ENCODE results near the gene METRNL.

Gene METRNL

DNA sequence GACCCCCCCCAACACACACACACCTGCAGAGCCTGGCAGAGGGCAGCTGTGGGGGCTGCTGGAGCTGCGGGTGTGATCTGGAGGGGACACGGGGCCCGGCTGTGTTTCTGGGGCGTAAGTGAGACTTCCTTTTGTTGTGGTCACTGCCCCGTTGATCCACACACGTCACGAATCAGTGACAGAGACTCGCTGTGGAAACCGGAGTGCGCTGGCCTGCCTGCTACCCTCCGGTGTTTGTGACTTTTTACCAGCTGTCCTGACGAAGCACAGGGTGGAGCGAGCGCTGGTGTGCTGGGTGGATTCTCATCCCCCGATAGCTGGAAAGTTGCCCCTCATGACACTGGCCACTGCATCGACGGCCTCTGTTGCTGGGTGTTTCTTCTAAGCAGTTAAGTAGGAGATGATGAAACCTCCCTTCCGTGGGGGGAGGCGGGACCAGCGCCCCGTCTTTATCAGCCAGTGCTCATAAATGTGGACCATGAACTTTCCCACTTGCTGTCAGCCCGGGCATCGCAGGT is 2.3 kb downstream of the METRNL start:
- peak; percentile 22 for DNase-seq

- DNase-seq = no peak
These were observed 3.0 kb downstream of the METRNL start for GRCh38 chr17:83082424-83082823.

DNA sequence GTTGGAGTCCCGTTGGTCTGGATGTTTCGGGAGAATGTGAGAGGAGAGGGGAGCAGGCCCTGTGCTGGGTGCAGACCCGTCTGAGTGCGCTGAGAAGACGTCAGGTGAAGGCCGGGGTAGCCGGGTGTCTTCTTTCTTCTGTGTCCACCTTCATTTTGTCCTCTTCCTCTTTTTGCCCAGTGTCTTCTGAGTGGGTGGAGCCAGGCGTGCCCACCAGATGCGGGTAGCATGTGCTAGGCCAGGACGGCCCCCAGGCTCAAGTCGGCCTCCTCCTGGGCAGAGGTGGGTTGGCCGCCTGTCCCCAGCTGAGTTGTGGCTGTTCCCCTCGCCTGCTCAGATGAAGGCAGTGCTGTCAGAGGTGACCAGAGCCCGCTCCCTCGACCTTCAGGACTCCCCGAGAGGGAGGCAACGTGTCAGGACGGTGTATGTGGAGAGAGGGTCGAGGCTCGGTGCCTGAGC is 3.5 kb downstream of the METRNL start:
- no peak for DNase-seq

GRCh38 chr17:83083368-83084201 is 4.2 kb downstream of the METRNL start:
- DNase-seq = peak; percentile 85

DNA sequence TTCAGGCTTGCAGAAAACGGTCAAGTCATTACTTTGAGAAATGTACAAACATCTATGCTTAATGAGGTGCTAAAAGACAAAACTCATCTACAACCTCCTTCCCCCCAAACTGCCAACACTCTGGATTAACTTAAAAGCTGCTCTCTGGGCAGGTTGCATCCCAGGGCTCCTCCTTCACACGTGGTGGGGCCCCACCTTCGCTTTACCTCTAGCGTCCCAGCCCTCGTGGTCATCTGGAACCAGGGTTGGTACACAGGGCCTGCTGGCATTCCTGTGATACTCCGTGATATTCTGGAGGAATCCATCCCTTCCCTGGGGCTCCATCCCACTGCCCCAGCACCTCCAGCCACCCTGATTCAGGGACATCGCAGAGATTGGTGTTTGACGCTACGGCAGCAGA is 4.8 kb downstream of the METRNL start:
- DNase-seq = no peak

DNA sequence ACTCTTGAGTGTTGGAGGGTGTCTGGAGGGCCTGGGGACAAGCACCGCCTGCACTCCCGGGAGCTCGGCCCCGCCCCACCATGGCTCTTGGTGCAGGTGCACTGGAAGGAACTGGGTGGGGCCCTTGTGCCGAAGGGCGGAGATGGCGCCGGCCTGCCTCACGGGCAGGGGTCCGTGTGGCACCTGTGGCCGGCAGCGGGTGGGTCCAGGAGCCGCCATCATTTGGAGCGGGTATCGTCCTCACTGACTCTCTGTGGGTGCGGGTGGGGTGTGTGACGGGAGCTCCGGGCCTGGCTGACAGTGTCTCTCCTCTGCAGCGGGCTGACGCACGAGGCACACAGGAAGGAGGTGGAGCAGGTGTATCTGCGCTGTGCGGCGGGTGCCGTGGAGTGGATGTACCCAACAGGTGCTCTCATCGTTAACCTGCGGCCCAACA is 5.2 kb downstream of the METRNL start:
- DNase-seq = no peak

GRCh38 chr17:83085103-83085502 is 5.7 kb downstream of the METRNL start:
- no peak for DNase-seq

DNA sequence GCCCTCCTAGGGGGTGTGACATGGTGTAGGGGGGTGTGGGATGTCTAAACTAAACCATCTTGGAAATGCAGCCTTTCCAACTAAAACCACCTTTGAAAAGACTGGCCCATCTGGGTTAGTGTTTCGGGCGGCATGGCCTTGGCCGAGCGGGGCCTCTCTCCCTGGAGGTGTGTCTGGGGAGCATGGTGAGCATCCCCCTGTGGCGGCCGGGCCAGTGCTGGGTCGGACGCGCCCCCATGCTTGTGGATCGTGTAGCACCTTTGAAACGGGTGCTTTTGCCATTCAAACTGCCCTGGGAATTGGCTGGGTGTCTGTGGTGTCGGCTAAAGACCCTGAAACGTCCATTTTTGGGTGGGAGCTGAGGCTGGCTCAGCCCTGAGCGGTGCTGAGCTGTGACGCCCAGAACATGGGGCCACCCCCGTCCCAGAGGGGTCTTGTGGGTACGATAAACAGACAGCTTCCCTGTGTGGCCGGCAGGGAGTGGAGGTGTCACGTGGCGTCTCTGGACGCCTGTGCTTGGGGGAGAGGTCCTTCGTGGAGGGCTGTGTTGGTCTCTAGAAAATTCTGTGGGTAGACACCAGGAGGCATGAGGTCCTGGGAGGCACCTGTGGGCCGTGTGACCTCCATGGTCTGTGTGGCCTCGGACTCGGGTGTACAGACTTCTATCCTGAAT is 6.3 kb downstream of the METRNL start:
- no peak for DNase-seq

DNA sequence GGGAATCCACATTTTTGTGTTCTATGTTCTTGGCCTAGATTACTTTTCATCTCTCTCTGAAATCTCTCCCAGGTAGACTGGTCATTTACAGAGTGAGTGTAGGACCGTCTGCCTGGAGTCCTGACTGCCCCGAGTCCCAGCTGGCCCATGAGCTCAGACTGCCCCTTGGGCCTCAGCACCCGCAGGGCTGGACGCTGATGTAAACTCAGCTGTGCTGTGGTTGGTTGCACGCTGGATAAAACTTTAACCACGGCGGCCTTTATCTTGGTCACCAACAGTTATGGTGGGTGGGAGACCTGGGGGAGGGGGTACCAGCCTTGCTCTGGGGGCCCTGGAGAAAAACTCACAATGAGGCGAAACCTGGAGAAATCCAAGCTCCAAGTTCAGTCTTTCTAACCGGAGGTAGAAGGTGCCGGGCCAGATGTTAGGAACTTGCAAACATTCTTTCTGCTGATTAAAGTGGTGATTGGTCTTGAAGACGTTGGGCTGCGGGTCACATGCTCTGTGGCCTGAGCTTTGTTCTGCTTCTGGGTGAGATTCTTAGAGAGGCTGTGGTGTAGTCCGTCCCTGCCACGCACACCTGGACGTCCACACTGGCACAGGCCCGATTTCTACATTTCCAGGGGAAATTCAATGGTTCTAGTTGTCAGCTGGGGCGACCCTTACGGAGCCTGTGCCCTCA is 6.9 kb downstream of the METRNL start:
- DNase-seq = no peak

- DNase-seq = no peak
These were observed 7.7 kb downstream of the METRNL start for GRCh38 chr17:83086907-83087787.

DNA sequence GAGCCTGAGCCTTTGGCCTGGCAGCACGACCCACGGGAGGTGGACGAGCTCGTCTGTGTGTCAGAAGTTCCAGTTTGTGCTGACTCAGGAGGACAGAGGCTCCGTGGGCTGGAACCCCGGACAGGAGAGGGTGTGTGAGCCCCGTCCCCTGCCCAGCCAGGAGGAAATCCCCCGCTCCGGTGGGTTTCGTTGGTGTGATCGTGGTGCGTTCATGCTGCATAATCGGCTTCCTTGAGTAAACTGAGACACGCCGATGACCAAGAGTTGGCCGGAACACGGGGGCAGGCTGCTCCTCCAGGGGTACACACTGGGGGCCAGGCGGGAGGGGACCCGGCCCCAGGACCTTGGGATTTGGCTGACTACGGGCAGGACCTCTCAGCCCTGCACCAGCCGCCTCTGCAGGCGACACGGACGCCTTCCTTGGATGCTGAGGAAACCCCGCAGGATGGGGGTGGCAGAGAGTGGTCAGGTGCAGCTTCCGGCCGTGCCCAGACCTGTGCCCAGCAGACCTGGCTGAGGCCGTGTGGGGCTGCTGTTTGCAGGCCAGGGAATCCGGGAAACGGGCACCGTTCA is 8.5 kb downstream of the METRNL start:
- no peak for DNase-seq

- DNase-seq = no peak
These were observed 9.0 kb downstream of the METRNL start for GRCh38 chr17:83088451-83088850.

- DNase-seq = no peak
These were observed 9.5 kb downstream of the METRNL start for GRCh38 chr17:83088909-83089308.

DNA sequence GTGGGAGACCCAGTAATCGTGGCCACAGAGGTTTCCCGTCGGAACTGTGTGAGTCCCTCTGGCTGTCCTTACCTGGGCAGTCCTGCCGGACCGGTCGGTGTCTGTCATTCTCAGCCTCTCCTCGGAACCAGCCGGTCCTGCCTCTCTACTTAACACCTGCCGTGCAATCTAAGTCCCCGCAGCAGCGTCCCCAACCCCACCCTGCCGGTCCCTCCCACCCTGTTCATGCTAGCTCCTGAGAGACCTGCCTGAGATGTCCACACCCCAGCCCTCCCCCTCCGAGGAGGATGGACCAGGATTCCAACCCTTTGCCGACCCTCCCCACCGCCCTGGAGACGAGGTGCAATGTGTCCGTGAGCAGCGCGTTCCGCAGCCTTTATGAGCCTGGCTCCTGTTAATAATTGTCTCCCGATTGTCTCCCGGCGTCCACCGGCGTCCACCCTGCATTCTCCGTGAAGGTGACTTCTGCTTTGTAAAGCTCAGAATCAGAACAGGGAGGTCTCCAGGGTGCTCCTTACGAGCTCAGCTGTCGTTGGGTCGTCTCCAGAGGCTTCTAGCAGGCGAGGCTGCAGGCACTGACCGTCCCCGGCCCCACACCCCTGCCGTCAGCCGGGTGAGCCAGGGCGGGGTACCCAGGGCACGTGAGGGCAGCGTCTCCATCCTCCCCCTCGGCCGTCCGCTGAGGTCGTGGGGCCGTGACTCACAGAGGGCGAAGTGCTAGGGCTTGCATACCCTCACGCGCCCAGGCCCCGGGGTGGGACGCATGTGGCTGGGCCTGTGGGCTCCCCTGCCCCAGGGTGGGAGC is 10.1 kb downstream of the METRNL start:
- no peak for DNase-seq

- no peak for DNase-seq
These were observed 11.2 kb downstream of the METRNL start for GRCh38 chr17:83090444-83091256.

GRCh38 chr17:83091257-83092141 is 12.1 kb downstream of the METRNL start:
- DNase-seq = no peak

- no peak for DNase-seq
These were observed 12.8 kb downstream of the METRNL start for GRCh38 chr17:83092186-83092585.

DNA sequence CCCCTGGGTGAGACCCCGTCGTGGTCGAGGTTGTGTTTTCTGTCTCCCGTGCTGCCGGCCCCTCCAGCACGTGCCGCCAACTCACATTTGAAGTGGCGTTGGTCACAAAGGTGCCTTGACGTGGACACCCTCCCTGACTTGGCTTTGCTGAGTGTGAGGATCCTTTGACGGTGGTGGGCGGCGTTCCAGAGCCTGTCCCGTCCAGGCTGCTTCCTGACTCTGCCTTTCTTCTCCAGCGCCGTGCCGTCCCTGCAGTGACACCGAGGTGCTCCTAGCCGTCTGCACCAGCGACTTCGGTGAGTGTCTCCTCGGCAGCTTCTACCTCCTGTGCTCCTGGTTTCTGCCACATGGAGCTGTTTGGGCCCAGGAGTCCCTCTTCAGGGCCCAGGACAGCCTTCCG is 13.5 kb downstream of the METRNL start:
- DNase-seq = no peak

DNA sequence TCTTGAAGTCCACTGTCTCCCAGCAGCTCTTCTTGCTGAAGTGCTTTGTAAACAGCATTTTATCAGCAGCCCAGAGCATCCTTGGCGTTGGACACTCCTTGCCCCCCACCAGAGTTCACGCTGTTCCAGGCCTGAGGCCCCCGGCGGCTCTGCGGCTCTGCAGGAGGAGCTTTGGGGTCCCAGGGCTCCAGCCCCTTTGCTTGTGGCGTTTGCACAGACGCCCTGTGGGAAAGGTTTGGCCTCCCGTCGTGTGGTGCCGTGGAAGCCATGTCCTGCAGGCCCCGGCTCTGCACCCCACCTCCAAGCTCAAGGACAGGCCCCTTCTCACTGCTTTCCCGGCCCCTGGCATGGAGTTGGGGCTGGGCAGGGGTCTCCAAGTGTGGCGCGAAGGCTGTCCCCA is 14.1 kb downstream of the METRNL start:
- no peak for DNase-seq

Data from CD4-positive, alpha-beta T cell treated with Interleukin-4 for 4 hours (primary cell).